OCI-LY1 (cell line): ENCODE results near the gene SPAG9.

Experiments used
- CTCF ChIP-seq: fragments of 200-600 bp; sonication (generic), shearing (Covaris generic); IDR thresholded peaks from 2 replicates; pipeline ENCODE4 v1.5.1; 2017; ENCODE audit warnings: mild to moderate bottlenecking, antibody characterized with exemption, low read length, moderate library complexity, mixed read lengths
- EZH2 ChIP-seq: fragments of 200-600 bp; sonication (generic), shearing (Covaris generic); IDR thresholded peaks from 2 replicates; pipeline ENCODE4 v1.8.0; 2017; ENCODE audit warnings: borderline replicate concordance, mixed run types, mild to moderate bottlenecking, antibody characterized with exemption, low read length, moderate library complexity, mixed read lengths

GRCh38 chr17:51120739-51121619 is at the start of gene SPAG9:
- no peak for TF ChIP-seq CTCF
- no peak for TF ChIP-seq EZH2
